ENCODE measurements around the gene MRPL4. TPM values are rescaled to one million over a fixed set of nuclear protein-coding genes. Genes with fewer than 3 reads are reported as not detected.

MRPL4 gene
- total RNA-seq, 1 experiment from 2014 or later, result 146 TPM

- ChIA-PET RAD21 (ENCODE audit: low non-redundant PET in 1 of 2, low total read pairs in 2 of 2, uncharacterized antibody in 2 of 2, unreplicated experiment in 2 of 2) (no interaction called here), POLR2A (no interaction called here), CTCF (no interaction called here)
- no peak for TF ChIP-seq POLR2A (IDR thresholded peaks at IDR 0.05; ENCODE audit: borderline replicate concordance, extremely low read depth, insufficient read depth, insufficient read length)
- TF ChIP-seq YY1 (IDR thresholded peaks at IDR 0.05; ENCODE audit: extremely low read depth, insufficient replicate concordance, low read depth, low read length), result no peak
- TF ChIP-seq CEBPB (IDR thresholded peaks at IDR 0.05; ENCODE audit: low read depth), result no peak
- no peak for TF ChIP-seq EGR1 (IDR thresholded peaks at IDR 0.05; ENCODE audit: low read depth)
- TF ChIP-seq, protein P1, sequence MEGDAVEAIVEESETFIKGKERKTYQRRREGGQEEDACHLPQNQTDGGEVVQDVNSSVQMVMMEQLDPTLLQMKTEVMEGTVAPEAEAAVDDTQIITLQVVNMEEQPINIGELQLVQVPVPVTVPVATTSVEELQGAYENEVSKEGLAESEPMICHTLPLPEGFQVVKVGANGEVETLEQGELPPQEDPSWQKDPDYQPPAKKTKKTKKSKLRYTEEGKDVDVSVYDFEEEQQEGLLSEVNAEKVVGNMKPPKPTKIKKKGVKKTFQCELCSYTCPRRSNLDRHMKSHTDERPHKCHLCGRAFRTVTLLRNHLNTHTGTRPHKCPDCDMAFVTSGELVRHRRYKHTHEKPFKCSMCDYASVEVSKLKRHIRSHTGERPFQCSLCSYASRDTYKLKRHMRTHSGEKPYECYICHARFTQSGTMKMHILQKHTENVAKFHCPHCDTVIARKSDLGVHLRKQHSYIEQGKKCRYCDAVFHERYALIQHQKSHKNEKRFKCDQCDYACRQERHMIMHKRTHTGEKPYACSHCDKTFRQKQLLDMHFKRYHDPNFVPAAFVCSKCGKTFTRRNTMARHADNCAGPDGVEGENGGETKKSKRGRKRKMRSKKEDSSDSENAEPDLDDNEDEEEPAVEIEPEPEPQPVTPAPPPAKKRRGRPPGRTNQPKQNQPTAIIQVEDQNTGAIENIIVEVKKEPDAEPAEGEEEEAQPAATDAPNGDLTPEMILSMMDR (IDR thresholded peaks at IDR 0.05 in 2 of 3, conservative IDR thresholded peaks at IDR 0.05 in 1 of 3; ENCODE audit: borderline replicate concordance in 1 of 3, insufficient read depth in 1 of 3, low read depth in 2 of 3, low read length in 2 of 3), result no peak
- TF ChIP-seq CBX3 (IDR thresholded peaks at IDR 0.05; ENCODE audit: low read depth), result no peak
- TF ChIP-seq ATF3 (IDR thresholded peaks at IDR 0.05), result no peak
- TF ChIP-seq TCF7L2 (IDR thresholded peaks at IDR 0.05; ENCODE audit: borderline replicate concordance, extremely low read depth, insufficient read depth, insufficient read length), result no peak
- no peak for TF ChIP-seq SIN3A (IDR thresholded peaks at IDR 0.05; ENCODE audit: low read depth)
- TF ChIP-seq FOSL1 (IDR thresholded peaks at IDR 0.05; ENCODE audit: low read depth), result no peak
- TF ChIP-seq SRF (IDR thresholded peaks at IDR 0.05; ENCODE audit: low read depth), result no peak
- TF ChIP-seq MAX (IDR thresholded peaks at IDR 0.05), result no peak
- no peak for TF ChIP-seq JUND (IDR thresholded peaks at IDR 0.05)
- no peak for TF ChIP-seq ELF1 (IDR thresholded peaks at IDR 0.05; ENCODE audit: borderline replicate concordance, low read depth)
- TF ChIP-seq EZH2 (IDR thresholded peaks at IDR 0.05), result no peak
- Histone ChIP-seq H3K9ac (ENCODE audit: low read length) (no peak overlapping the region), H3K4me3 (replicated peaks in 1 of 2; ENCODE audit: low read depth in 1 of 2, low read length in 2 of 2) (no peak overlapping the region), H3K27ac (ENCODE audit: low read depth, low read length) (no peak overlapping the region), H3K9me2 (ENCODE audit: insufficient read depth) (no peaks in the 10 kb centered on the region), H2AFZ (ENCODE audit: low read depth, low read length, poor library complexity, severe bottlenecking) (no peak overlapping the region), H3K9me3 (ENCODE audit: control insufficient read depth in 1 of 2, insufficient read depth in 1 of 2, low read depth in 1 of 2, low read length in 2 of 2) (peaks cover 0 to 9% of the 10 kb centered on the region in 2 experiments; a peak in 1 of 4 replicates), H3K4me1 (ENCODE audit: control insufficient read depth in 1 of 2, insufficient read depth in 2 of 2, low read length in 2 of 2) (peaks cover 20 to 26% of the 10 kb centered on the region in 2 experiments), H3K36me3 (ENCODE audit: control insufficient read depth in 1 of 2, insufficient read depth in 2 of 2, low read length in 2 of 2) (no peaks in the 10 kb centered on the region), H3K27me3 (ENCODE audit: insufficient read depth, low read length) (no peaks in the 10 kb centered on the region), H3K79me2 (ENCODE audit: insufficient read depth, low read length) (no peaks in the 10 kb centered on the region), H3K4me2 (ENCODE audit: low read length) (no peak overlapping the region), H4K20me1 (ENCODE audit: insufficient read depth) (no peaks in the 10 kb centered on the region)
- DNase-seq (ENCODE audit: low read depth, low spot score) (no peak), ATAC-seq (no peak)
- no TSS peak for BruUV-seq (replicated peaks)
- intact Hi-C loops (cut with micrococcal nuclease), result no loop called here
These were observed 42.7 kb upstream of the MRPL4 start for GRCh38 chr19:10209315-10209714.
